ENCODE data around the gene TOR3A. TPM values are rescaled to one million over a fixed set of nuclear protein-coding genes. Genes with fewer than 3 reads are reported as not detected.

The TOR3A gene
- 25.4 and 28.5 TPM in 2 replicates for total RNA-seq

GRCh38 chr1:179081687-179082332 lies at the start of gene TOR3A:
TSS of gene TOR3A (plus strand) at chr1:179082070. CDS start at chr1:179082129, 59 bp downstream.

Other genes starting within 250 kb of the TOR3A start
- not detected in 2 replicates for gene ANGPTL1, start 211.0 kb upstream of the TOR3A start, total RNA-seq
- 28.9 and 29.0 TPM in 2 replicates for gene FAM20B, start 56.2 kb upstream of the TOR3A start, total RNA-seq
- 46.8 and 55.2 TPM in 2 replicates for gene ABL2, start 147.6 kb downstream of the TOR3A start, total RNA-seq
- 15.6 and 18.2 TPM in 2 replicates for gene SOAT1, start 211.7 kb downstream of the TOR3A start, total RNA-seq

Measured in dermis lymphatic vessel endothelial cell (primary cell).